Measurements from ENCODE around the gene MAPK8.

The MAPK8 gene

DNA sequence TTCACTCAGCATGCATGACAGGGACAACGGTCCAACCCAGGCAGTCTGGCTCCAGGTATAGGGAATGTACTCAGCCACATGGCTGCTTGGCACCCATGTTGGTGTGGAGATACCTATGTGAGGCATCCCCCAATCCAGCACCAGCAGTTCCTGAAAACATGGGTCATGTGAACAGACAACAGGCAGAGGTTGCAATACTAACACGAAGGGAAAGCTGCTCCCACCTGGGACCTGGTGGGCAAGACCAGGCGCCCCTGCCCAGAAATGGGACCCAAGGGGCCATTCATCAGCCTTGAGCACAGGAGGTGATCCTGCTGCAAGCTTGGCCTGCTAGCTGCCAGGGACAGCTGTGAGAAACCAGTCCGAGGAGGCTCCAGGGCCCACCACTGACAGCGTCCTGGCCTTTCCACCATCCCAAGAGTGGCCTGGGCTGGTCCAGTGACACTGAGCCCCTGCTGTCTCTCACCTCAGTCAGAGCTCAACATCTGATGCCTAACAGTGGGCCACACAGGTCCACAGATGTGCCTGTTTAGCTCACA is 156.1 kb downstream of the MAPK8 start:
- DNase-seq (ENCODE audit: low spot score) = no peak

DNA sequence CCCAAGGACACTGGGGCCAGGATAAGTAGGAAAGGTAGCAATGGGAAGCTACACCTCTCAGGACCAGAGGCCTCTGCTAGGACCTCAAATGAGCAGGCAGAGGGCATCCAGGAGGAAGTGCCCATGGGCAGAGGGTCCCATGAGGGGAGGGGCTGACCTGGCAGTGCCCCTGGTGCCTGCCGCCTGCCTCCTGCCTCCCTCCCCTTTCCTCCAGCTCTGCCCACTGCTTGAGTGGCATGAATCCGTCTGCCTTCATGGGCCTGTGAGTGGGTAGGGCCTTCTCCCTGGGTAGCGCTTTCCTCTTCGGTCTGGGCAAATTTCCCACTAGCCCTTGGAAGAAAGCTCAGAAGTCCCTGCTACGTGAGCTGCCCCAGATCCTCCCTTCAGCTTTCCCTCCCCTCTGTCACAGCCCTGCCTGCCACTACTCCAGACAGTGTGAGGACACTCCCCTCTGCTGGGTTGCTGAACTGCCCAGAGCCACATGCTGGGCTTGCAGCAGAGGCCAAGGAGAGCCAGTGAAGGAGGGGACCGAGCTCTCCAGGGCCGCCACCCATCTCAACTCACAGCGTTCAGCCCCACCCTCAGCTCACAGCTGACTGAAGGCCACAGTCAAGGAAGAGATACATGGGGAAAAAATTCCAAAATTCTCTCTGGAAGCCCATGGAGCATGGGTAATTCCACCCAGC is 157.0 kb downstream of the MAPK8 start:
- DNase-seq (ENCODE audit: low spot score) = peak; percentile 86

- no peak for DNase-seq (ENCODE audit: low spot score)
Observed at GRCh38 chr10:48464121-48464870, 157.8 kb downstream of the MAPK8 start.

GRCh38 chr10:48464871-48465736 is 158.6 kb downstream of the MAPK8 start:
- no peak for DNase-seq (ENCODE audit: low spot score)

DNA sequence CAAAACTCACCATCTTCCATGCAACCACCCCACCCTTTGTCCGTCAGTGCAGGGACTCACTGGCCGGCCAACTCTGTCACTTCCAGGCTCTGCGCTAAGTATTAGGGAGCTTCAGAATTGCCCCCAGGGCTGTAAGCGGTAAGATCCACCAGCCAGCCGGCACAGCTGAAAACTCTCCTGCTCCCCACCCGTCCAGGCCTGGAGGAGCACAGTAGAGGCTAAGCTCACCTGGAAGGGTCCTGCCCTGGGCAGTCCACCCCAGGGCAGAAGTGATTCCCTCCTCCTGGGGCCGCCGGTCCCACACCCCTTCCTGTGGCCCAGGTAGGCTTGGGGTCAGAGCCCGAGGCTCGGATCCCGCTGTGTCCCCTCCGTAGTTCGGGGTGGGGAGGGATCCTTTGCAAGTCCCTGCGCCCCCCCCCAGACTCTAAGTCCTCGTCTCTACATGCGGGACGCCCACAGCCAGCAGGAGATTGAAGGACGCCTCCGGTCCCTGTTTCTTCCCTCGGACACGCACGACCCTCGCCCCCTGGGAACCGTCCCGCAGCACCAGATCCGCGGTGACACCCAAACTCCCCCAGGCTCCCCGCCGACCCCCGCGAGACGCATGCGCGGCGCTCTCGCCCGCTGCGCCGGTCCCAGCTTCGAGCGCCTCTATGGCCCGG is 159.5 kb downstream of the MAPK8 start:
- DNase-seq (ENCODE audit: low spot score) = no peak

DNA sequence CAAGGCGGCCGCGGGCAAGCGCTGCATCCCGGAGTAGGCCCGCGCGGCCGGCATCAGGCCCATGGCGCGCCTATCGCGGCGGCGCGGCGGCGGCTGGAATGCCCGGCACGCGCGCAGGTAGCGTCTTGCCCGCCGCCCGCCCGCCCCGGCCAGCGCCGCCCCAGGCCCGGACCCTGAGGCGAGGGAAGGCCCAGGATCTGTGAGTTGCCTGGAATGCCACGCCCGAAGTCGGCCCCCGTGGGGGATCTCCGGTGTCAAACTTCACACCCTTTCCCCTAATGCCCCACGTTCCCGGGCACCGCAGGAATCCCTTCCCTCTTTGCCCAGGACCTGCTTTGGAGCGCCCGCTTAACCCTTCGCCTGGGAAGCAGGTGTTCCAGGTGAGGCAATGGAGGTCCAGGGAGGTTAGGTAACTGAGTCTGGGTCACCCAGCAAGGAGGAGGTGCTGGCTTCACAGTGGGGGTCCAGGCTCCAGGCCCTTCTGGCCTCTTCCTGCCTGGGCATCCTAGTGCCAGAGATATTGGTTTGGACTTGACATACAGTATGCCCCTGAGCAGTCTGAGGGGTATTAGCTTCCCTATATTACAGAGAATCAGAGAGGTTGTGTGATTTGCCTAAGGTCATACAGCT is 160.2 kb downstream of the MAPK8 start:
- DNase-seq (ENCODE audit: low spot score) = no peak

DNA sequence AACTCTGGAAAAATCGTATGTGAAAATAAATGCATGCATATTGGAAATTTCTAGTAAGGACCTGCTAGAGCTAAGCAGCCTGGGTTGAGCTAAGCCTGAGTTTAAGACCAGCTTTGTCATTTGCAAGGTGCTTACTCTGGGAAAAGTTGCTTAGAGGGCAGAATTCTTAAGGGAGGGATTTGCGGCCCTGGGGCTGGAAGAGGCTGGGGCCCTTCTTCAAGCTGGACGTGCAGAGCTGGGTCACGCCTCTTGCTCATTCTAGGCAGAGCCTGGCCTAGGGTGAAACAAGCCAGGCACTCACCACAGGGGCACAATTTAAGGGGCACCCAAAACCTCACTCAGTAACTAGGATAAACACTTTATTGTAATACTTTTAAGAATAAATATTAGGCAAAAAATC is 161.2 kb downstream of the MAPK8 start:
- no peak for DNase-seq (ENCODE audit: low spot score)

DNA sequence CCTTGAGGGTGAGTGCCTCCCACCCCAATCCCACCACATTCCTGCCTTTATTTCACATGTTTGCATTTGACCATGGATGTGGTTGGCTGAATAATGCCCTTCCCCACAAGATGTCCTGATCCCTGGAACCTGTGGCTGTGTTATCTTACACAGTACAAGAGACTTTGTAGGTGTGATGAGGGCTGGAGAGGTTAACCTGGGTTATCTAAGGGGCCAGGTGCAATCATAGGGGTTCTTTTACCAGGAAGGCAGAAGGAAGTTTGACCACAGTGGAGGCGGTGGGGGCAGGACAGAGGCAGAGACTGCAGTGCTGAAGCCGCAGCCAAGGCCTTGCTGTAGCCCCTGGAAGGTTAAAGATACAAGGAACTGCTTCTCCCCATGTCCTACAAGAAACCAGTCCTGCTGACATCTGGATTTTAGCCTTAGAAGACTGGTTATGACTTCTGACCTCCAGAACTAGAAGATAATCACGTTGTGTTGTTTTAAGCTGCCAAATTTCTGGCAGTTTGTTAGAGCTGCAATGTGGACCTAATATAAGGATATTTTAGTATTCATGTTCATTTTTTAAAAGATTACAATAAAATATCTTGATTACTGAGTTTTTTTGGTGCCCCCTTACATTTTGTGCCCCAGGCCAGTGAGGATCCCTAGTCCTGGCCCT is 161.8 kb downstream of the MAPK8 start:
- DNase-seq (ENCODE audit: low spot score) = no peak

GRCh38 chr10:48468866-48469511 is 162.5 kb downstream of the MAPK8 start:
- DNase-seq (ENCODE audit: low spot score) = no peak

- no peak for DNase-seq (ENCODE audit: low spot score)
Observed at GRCh38 chr10:48469516-48470020, 163.1 kb downstream of the MAPK8 start.

GRCh38 chr10:48470115-48470892 is 163.8 kb downstream of the MAPK8 start:
- DNase-seq (ENCODE audit: low spot score) = no peak

- DNase-seq (ENCODE audit: low spot score) = no peak
Observed at GRCh38 chr10:48470893-48471805, 164.7 kb downstream of the MAPK8 start.

DNA sequence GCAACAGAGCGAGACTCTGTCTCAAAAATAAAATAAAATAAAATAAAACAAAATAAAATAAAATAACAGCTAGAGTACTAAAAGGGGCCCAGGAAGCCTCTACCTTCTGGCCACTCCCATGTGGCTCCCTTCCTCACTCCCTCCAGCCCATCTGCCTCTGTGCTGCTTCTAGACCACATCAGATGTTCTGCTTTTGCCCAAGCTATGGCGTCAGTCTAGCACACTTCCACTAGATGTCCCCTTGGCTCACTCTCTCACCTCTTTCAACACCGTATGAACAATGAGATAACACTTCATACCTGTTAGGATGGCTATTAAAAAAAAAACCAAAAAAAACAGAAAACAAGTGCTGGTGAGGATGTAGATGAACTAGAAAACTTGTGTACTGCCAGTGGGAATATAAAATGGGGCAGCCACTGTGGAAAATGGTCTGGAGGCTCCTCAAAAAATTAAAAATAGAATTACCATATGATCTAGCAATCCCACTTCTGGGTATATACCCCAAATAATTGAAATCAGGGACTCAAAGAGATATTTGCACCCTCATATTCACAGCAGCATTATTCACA is 166.1 kb downstream of the MAPK8 start:
- DNase-seq (ENCODE audit: low spot score) = no peak

- no peak for DNase-seq (ENCODE audit: low spot score)
Observed at GRCh38 chr10:48473704-48474103, 167.2 kb downstream of the MAPK8 start.

GRCh38 chr10:48474765-48475365 is 168.4 kb downstream of the MAPK8 start:
- DNase-seq (ENCODE audit: low spot score) = no peak

GRCh38 chr10:48475943-48476278 is 169.4 kb downstream of the MAPK8 start:
- DNase-seq (ENCODE audit: low spot score) = no peak

GRCh38 chr10:48476279-48476982 is 170.0 kb downstream of the MAPK8 start:
- DNase-seq (ENCODE audit: low spot score) = no peak

Measured in AG20443 (cell line).